IPS DF 19.7 (cell line): ENCODE results near the gene VMA21.

Source experiments
- DNase-seq: peaks from one replicate; pipeline ENCODE4 v3.0.0-alpha.2; 2013; ENCODE audit warnings: low read depth, low spot score

VMA21 gene

GRCh38 chrX:151396825-151397740 lies at the start of gene VMA21:
TSS of gene VMA21 (plus strand) at chrX:151397206. CDS start at chrX:151397309, 103 bp downstream.
- DNase-seq, result no peak

GRCh38 chrX:151359341-151359740 lies 37.7 kb upstream of the VMA21 start:
- no peak for DNase-seq

- no peak for DNase-seq
Measured at GRCh38 chrX:151359931-151360871, 36.8 kb upstream of the VMA21 start.

- no peak for DNase-seq
Measured at GRCh38 chrX:151363316-151363715, 33.7 kb upstream of the VMA21 start.

GRCh38 chrX:151365579-151365978 lies 31.4 kb upstream of the VMA21 start:
- DNase-seq, result no peak

- no peak for DNase-seq
Measured at GRCh38 chrX:151370906-151371305, 26.1 kb upstream of the VMA21 start.

- DNase-seq, result no peak
Measured at GRCh38 chrX:151384807-151385206, 12.2 kb upstream of the VMA21 start.

GRCh38 chrX:151386838-151387459 lies 10.1 kb upstream of the VMA21 start:
- no peak for DNase-seq

GRCh38 chrX:151391722-151392121 lies 5.3 kb upstream of the VMA21 start:
- DNase-seq, result no peak

GRCh38 chrX:151393514-151393913 lies 3.5 kb upstream of the VMA21 start:
- DNase-seq, result no peak

GRCh38 chrX:151396042-151396824 lies 773 bp upstream of the VMA21 start:
- no peak for DNase-seq

GRCh38 chrX:151397741-151398070 lies 700 bp downstream of the VMA21 start:
- DNase-seq, result no peak

- no peak for DNase-seq
Measured at GRCh38 chrX:151398346-151398745, 1.3 kb downstream of the VMA21 start.

GRCh38 chrX:151402719-151403390 lies 5.8 kb downstream of the VMA21 start:
- DNase-seq, result no peak

- no peak for DNase-seq
Measured at GRCh38 chrX:151416579-151416978, 19.6 kb downstream of the VMA21 start.

- no peak for DNase-seq
Measured at GRCh38 chrX:151419782-151420181, 22.8 kb downstream of the VMA21 start.

- DNase-seq, result no peak
Measured at GRCh38 chrX:151424505-151424904, 27.5 kb downstream of the VMA21 start.

GRCh38 chrX:151448509-151448908 lies 51.5 kb downstream of the VMA21 start:
- DNase-seq, result no peak

- no peak for DNase-seq
Measured at GRCh38 chrX:151458824-151459223, 61.8 kb downstream of the VMA21 start.
